IMR-90 (cell line): Measurements from ENCODE around the gene KMT2E. TPM values are rescaled to one million over a fixed set of nuclear protein-coding genes. Genes with fewer than 3 reads are reported as not detected.

Experiments
- ATAC-seq: fragments of 200-7000 bp; cut with Tn5 transposase; 2 replicates; pipeline ENCODE4 v1.9.1; 2020; ENCODE audit warnings: low read depth, mild to moderate bottlenecking, moderate library complexity
- BruUV-seq: library from RNA; stranded (reverse); fragments of 400-500 nt; replicated peaks from 2 replicates; lab custom pipeline; 2021; lab: Mats Ljungman, UMichigan
- CTCF ChIA-PET: fragments of 300-600 bp; formaldehyde crosslinking; extraction: SDS; loops from one replicate; lab custom pipeline; 2021; ENCODE audit warnings: antibody characterized with exemption; lab: Yijun Ruan, JAX
- POLR2A ChIA-PET: fragments of 300-600 bp; sonication (Branson Sonifier 250); formaldehyde crosslinking; loops from one replicate; lab custom pipeline; 2022; ENCODE audit warnings: antibody characterized with exemption; ENCODE audit not compliant: unreplicated experiment; lab: Charles Lee
- DNase-seq: peaks from one replicate; pipeline ENCODE4 v3.0.0; 2013
- H2AFZ ChIP-seq: replicated peaks from 2 replicates; pipeline ENCODE3; 2013; ENCODE audit warnings: low read length, mild to moderate bottlenecking; ENCODE audit not compliant: poor library complexity
- H2AK5ac ChIP-seq: 2 replicates; pipeline ENCODE4 v1.6.1; 2013; ENCODE audit warnings: low read depth, low read length, inconsistent platforms
- H2AK9ac ChIP-seq: replicated peaks from 2 replicates; pipeline ENCODE3; 2013; ENCODE audit warnings: mild to moderate bottlenecking, low read depth, low read length, moderate library complexity; ENCODE audit not compliant: poor library complexity
- H2BK120ac ChIP-seq: 2 replicates; pipeline ENCODE4 v1.6.1; 2013; ENCODE audit warnings: low read depth, low read length, inconsistent platforms
- H2BK15ac ChIP-seq: 3 replicates; pipeline ENCODE4 v1.6.1; 2013; ENCODE audit warnings: low read depth, low read length, inconsistent platforms
- H2BK20ac ChIP-seq: 2 replicates; pipeline ENCODE4 v1.6.1; 2013; ENCODE audit warnings: low read depth, mild to moderate bottlenecking, inconsistent platforms, low read length, moderate library complexity
- H2BK5ac ChIP-seq: 2 replicates; pipeline ENCODE4 v1.6.1; 2013; ENCODE audit warnings: mild to moderate bottlenecking, low read depth, low read length, inconsistent platforms; ENCODE audit not compliant: poor library complexity, severe bottlenecking
- H3K14ac ChIP-seq: replicated peaks from 2 replicates; pipeline ENCODE4 v1.6.1; 2013; ENCODE audit warnings: low read depth, low read length, inconsistent platforms
- H3K18ac ChIP-seq: 2 replicates; pipeline ENCODE4 v1.6.1; 2013; ENCODE audit warnings: low read depth, low read length, control low read depth
- H3K23ac ChIP-seq: 2 replicates; pipeline ENCODE4 v1.6.1; 2013; ENCODE audit warnings: low read depth, low read length, inconsistent platforms
- H3K27ac ChIP-seq: 2 replicates; pipeline ENCODE4 v1.5.1; 2013; ENCODE audit warnings: mild to moderate bottlenecking, control low read depth, low read length; ENCODE audit not compliant: insufficient read depth
- H3K27me3 ChIP-seq: 2 replicates; pipeline ENCODE4 v1.6.1; 2013; ENCODE audit warnings: low read length; ENCODE audit not compliant: control insufficient read depth, insufficient read depth
- H3K36me3 ChIP-seq: 2 replicates; pipeline ENCODE4 v1.6.1; 2013; ENCODE audit warnings: low read length, mixed read lengths; ENCODE audit not compliant: control insufficient read depth, insufficient read depth
- H3K4ac ChIP-seq: 2 replicates; pipeline ENCODE4 v1.6.1; 2013; ENCODE audit warnings: low read depth, low read length, inconsistent platforms
- H3K4me1 ChIP-seq: 2 replicates; pipeline ENCODE4 v1.6.1; 2013; ENCODE audit warnings: low read length, mixed read lengths; ENCODE audit not compliant: control insufficient read depth, insufficient read depth
- H3K4me2 ChIP-seq: 2 replicates; pipeline ENCODE4 v1.6.1; 2013; ENCODE audit warnings: low read depth, mild to moderate bottlenecking, control low read depth, low read length, moderate library complexity
- H3K4me3 ChIP-seq: 2 replicates; pipeline ENCODE4 v1.5.1; 2013; ENCODE audit warnings: low read depth, mild to moderate bottlenecking, control low read depth, low read length, moderate library complexity; ENCODE audit not compliant: insufficient read depth
- H3K56ac ChIP-seq: 2 replicates; pipeline ENCODE4 v1.6.1; 2013; ENCODE audit warnings: low read length, inconsistent platforms; ENCODE audit not compliant: insufficient read depth; ENCODE audit errors: extremely low read depth
- H3K79me1 ChIP-seq, 2 experiments: 2 replicates each; pipeline ENCODE4 v1.6.1; 2013; ENCODE audit warnings: low read length in 2 of 2, inconsistent platforms in 1 of 2, low read depth in 1 of 2
- H3K9ac ChIP-seq: 2 replicates; pipeline ENCODE4 v1.6.1; 2013; ENCODE audit warnings: low read depth, low read length, control low read depth
- H3K9me1 ChIP-seq: 2 replicates; pipeline ENCODE4 v1.6.1; 2013; ENCODE audit warnings: low read length, inconsistent platforms; ENCODE audit not compliant: insufficient read depth
- H3K9me3 ChIP-seq: 2 replicates; pipeline ENCODE4 v1.6.1; 2013; ENCODE audit warnings: low read length; ENCODE audit not compliant: control insufficient read depth, insufficient read depth
- H4K20me1 ChIP-seq: 2 replicates; pipeline ENCODE4 v1.6.1; 2013; ENCODE audit warnings: low read length, inconsistent platforms; ENCODE audit not compliant: insufficient read depth
- H4K5ac ChIP-seq: 2 replicates; pipeline ENCODE4 v1.6.1; 2013; ENCODE audit warnings: mild to moderate bottlenecking, low read depth, low read length, control low read depth
- H4K8ac ChIP-seq, 2 experiments: 2 replicates each; pipeline ENCODE4 v1.6.1; 2013; ENCODE audit warnings: low read depth in 2 of 2, low read length in 2 of 2, control low read depth in 1 of 2, inconsistent platforms in 1 of 2
- H4K91ac ChIP-seq: 2 replicates; pipeline ENCODE4 v1.6.1; 2013; ENCODE audit warnings: low read depth, low read length, inconsistent platforms; ENCODE audit not compliant: insufficient read depth
- BHLHE40 ChIP-seq: fragments of 150-350 bp; IDR thresholded peaks from 2 replicates; pipeline ENCODE4 v1.6.1; 2016; ENCODE audit warnings: mild to moderate bottlenecking, low read depth, low read length
- CEBPB ChIP-seq: IDR thresholded peaks from 2 replicates; pipeline ENCODE4 v1.6.1; 2012; ENCODE audit warnings: low read depth, low read length, improper control_type of control experiment
- CHD1 ChIP-seq: IDR thresholded peaks from 2 replicates; pipeline ENCODE4 v1.6.1; 2012; ENCODE audit warnings: low read depth, low read length, improper control_type of control experiment
- CTCF ChIP-seq: conservative IDR thresholded peaks from 2 replicates; pipeline ENCODE4 v1.5.1; 2012; ENCODE audit warnings: mild to moderate bottlenecking, low read depth, low read length, improper control_type of control experiment
- ELK1 ChIP-seq: fragments of 150-350 bp; IDR thresholded peaks from 2 replicates; pipeline ENCODE4 v1.6.1; 2016; ENCODE audit warnings: low read depth, mild to moderate bottlenecking, low read length, moderate library complexity, borderline replicate concordance
- FOS ChIP-seq: fragments of 150-350 bp; IDR thresholded peaks from 2 replicates; pipeline ENCODE4 v1.6.1; 2016; ENCODE audit warnings: low read depth, low read length
- MAFK ChIP-seq: IDR thresholded peaks from 2 replicates; pipeline ENCODE4 v1.6.1; 2012; ENCODE audit warnings: low read depth, low read length, improper control_type of control experiment
- MAZ ChIP-seq: IDR thresholded peaks from 2 replicates; pipeline ENCODE4 v1.6.1; 2012; ENCODE audit warnings: low read depth, mild to moderate bottlenecking, low read length, improper control_type of control experiment, moderate library complexity, borderline replicate concordance
- MXI1 ChIP-seq: IDR thresholded peaks from 2 replicates; pipeline ENCODE4 v1.6.1; 2012; ENCODE audit warnings: low read depth, mild to moderate bottlenecking, low read length, moderate library complexity, borderline replicate concordance
- NFE2L2 ChIP-seq: fragments of 150-350 bp; IDR thresholded peaks from 2 replicates; pipeline ENCODE4 v1.6.1; 2016; ENCODE audit warnings: low read depth, mild to moderate bottlenecking, low read length
- POLR2A ChIP-seq: IDR thresholded peaks from 2 replicates; pipeline ENCODE4 v1.6.1; 2012; ENCODE audit warnings: mild to moderate bottlenecking, low read depth, low read length
- RAD21 ChIP-seq: IDR thresholded peaks from 2 replicates; pipeline ENCODE4 v1.6.1; 2012; ENCODE audit warnings: low read length, improper control_type of control experiment
- RCOR1 ChIP-seq: IDR thresholded peaks from 2 replicates; pipeline ENCODE4 v1.6.1; 2012; ENCODE audit warnings: mild to moderate bottlenecking, low read length, improper control_type of control experiment; ENCODE audit not compliant: insufficient replicate concordance
- RFX5 ChIP-seq: IDR thresholded peaks from 2 replicates; pipeline ENCODE4 v1.8.0; 2012; ENCODE audit warnings: low read depth, mild to moderate bottlenecking, low read length, moderate library complexity
- SMC3 ChIP-seq: fragments of 150-350 bp; IDR thresholded peaks from 2 replicates; pipeline ENCODE4 v1.6.1; 2016; ENCODE audit warnings: low read depth, mild to moderate bottlenecking, antibody characterized with exemption, low read length, moderate library complexity
- USF2 ChIP-seq: fragments of 150-350 bp; IDR thresholded peaks from 2 replicates; pipeline ENCODE4 v1.6.1; 2017; ENCODE audit warnings: mild to moderate bottlenecking, antibody characterized with exemption, low read length, low read depth
- WGBS, 2 experiments: methylation state at CpG; one replicate each; pipeline versions ENCODE4 v1.1.5 to v1.1.7; 2013; ENCODE audit warnings: missing lambda C conversion rate in 2 of 2; ENCODE audit not compliant: insufficient read length in 1 of 2; ENCODE audit errors: extremely low coverage in 2 of 2; 5-methylcytosine and 5-hydroxymethylcytosine counted together
- dilution Hi-C: fragments of 300-500 bp; cut with HindIII; formaldehyde crosslinking; loops from one replicate; pipeline ENCODE4 v1.14.3; 2018; ENCODE audit warnings: low sequenced_read_pairs; ENCODE audit not compliant: unreplicated experiment
- in situ Hi-C: fragments of 300-500 bp; cut with MboI; formaldehyde crosslinking; loops from 3 replicates; pipeline ENCODE4 v1.14.3; 2019; ENCODE audit warnings: low sequenced_read_pairs, inconsistent platforms, mixed read lengths
- intact Hi-C: fragments of 100-400 bp; cut with micrococcal nuclease; formaldehyde crosslinking; loops from 2 replicates; pipeline ENCODE4 v1.10.0; 2022
- polyA plus RNA-seq, 3 experiments: library from polyadenylated mRNA; depleted of rRNA; stranded (reverse); fragments of >200 nt; gene quantifications; 2 replicates each; pipeline ENCODE4 v1.2.3, GENCODE V29; 2012; ENCODE audit warnings: low replicate concordance in 1 of 3
- total RNA-seq: library from RNA; depleted of rRNA; stranded (reverse); fragments of >200 nt; gene quantifications from 2 replicates; pipeline ENCODE4 v1.2.3, GENCODE V29; 2012

Gene KMT2E
- total and polyA plus RNA-seq, 2 of the 4 experiments (the other 2 are of a cell fraction), result 16.8 to 79.2 TPM

- no peak overlapping the region for H2AK9ac ChIP-seq
- no peaks in the 10 kb centered on the region for H3K9me3 ChIP-seq
- H3K27me3 ChIP-seq, result no peaks in the 10 kb centered on the region
- H3K14ac ChIP-seq, result no peak overlapping the region
- ChIA-PET POLR2A (no interaction called here), CTCF (no interaction called here)
- H3K23ac ChIP-seq, result no peak overlapping the region
- H2AFZ ChIP-seq, result no peak overlapping the region
- no peak overlapping the region for H3K18ac ChIP-seq
- H2AK5ac ChIP-seq, result no peak overlapping the region
- H3K4me3 ChIP-seq, result no peak overlapping the region
- BruUV-seq, result no TSS peak
- no peak overlapping the region for H2BK5ac ChIP-seq
- H3K4me2 ChIP-seq, result no peak overlapping the region
- TF ChIP-seq FOS (no peak), NFE2L2 (no peak), SMC3 (no peak), CHD1 (no peak), ELK1 (no peak), MAFK (no peak), MXI1 (no peak), CTCF (no peak), MAZ (no peak), CEBPB (no peak), RFX5 (no peak), RCOR1 (no peak), USF2 (no peak), POLR2A (no peak), BHLHE40 (no peak), RAD21 (no peak)
- no peak overlapping the region for H4K8ac ChIP-seq
- DNase-seq (no peak), ATAC-seq (no peak)
- H3K56ac ChIP-seq, result no peak overlapping the region
- H2BK20ac ChIP-seq, result no peak overlapping the region
- peaks cover 3% of the 10 kb centered on the region for H3K36me3 ChIP-seq
- peaks cover 6% of the 10 kb centered on the region for H3K9me1 ChIP-seq
- intact Hi-C loops, result no loop called here
- dilution Hi-C loops, result no loop called here
- no peak overlapping the region for H3K27ac ChIP-seq
- no peak overlapping the region for H3K9ac ChIP-seq
- H4K20me1 ChIP-seq, result peaks cover 84% of the 10 kb centered on the region
- H4K5ac ChIP-seq, result no peak overlapping the region
- WGBS, 2 experiments, result no CpG with 5 or more reads among the region's 5 CpGs
- peaks cover 0 to 41% of the 10 kb centered on the region in 2 experiments; a peak in 3 of 4 replicates for H3K79me1 ChIP-seq
- no peak overlapping the region for H2BK120ac ChIP-seq
- no peak overlapping the region for H4K91ac ChIP-seq
- no peak overlapping the region for H2BK15ac ChIP-seq
- no peak overlapping the region for H3K4ac ChIP-seq
- in situ Hi-C loops, result no loop called here
- H3K4me1 ChIP-seq, result peaks cover 2% of the 10 kb centered on the region
Measured at GRCh38 chr7:105035349-105035748, 21.3 kb downstream of the KMT2E start.
